Activated naive CD8-positive, alpha-beta T cell treated with anti-CD3 and anti-CD28 coated beads for 36 hours (primary cell): ENCODE results near the gene HOXB5. TPM values are rescaled to one million over a fixed set of nuclear protein-coding genes. Genes with fewer than 3 reads are reported as not detected.

Experiments used
- DNase-seq: peaks from one replicate; pipeline ENCODE4 v3.0.0; 2021
- H3K27ac Mint-ChIP-seq: one replicate; pipeline ENCODE4 v1.8.0; 2022; ENCODE audit warnings: mild to moderate bottlenecking, moderate library complexity, mixed read lengths
- H3K27me3 Mint-ChIP-seq: one replicate; pipeline ENCODE4 v1.8.0; 2022; ENCODE audit warnings: mild to moderate bottlenecking, mixed read lengths
- H3K36me3 Mint-ChIP-seq: one replicate; pipeline ENCODE4 v1.8.0; 2021; ENCODE audit warnings: mild to moderate bottlenecking, mixed read lengths
- H3K4me1 Mint-ChIP-seq: one replicate; pipeline ENCODE4 v1.8.0; 2021; ENCODE audit warnings: mixed read lengths
- H3K4me3 Mint-ChIP-seq: one replicate; pipeline ENCODE4 v1.8.0; 2022; ENCODE audit warnings: mild to moderate bottlenecking, moderate library complexity, mixed read lengths
- H3K9me3 Mint-ChIP-seq: one replicate; pipeline ENCODE4 v1.8.0; 2022; ENCODE audit warnings: mixed read lengths
- total RNA-seq, 2 experiments: library from RNA; stranded (reverse); gene quantifications; one replicate each; pipeline ENCODE4 v1.2.3, GENCODE V29; 2021

The HOXB5 gene
- total RNA-seq, 2 experiments from 2014 or later, result not detected

- H3K27me3 Mint-ChIP-seq, result peaks cover 98% of the 10 kb centered on the region
Observed at GRCh38 chr17:48631693-48632578, 38.4 kb upstream of the HOXB5 start.

GRCh38 chr17:48630925-48631692, 37.5 kb upstream of the HOXB5 start:
- H3K4me1 Mint-ChIP-seq, result peaks cover 14% of the 10 kb centered on the region
- H3K27ac Mint-ChIP-seq, result no peak overlapping the region
- no peak for DNase-seq
- H3K9me3 Mint-ChIP-seq, result no peaks in the 10 kb centered on the region
- H3K4me3 Mint-ChIP-seq, result no peak overlapping the region
- no peaks in the 10 kb centered on the region for H3K36me3 Mint-ChIP-seq
- H3K27me3 Mint-ChIP-seq, result peaks cover 98% of the 10 kb centered on the region

More at GRCh38 chr17:48631693-48632578, 38.4 kb upstream of the HOXB5 start:
- no peak for DNase-seq
- Mint-ChIP-seq H3K4me1 (peaks cover 17% of the 10 kb centered on the region), H3K36me3 (no peaks in the 10 kb centered on the region), H3K4me3 (no peak overlapping the region), H3K27ac (no peak overlapping the region), H3K9me3 (no peaks in the 10 kb centered on the region)

GRCh38 chr17:48630009-48630924, 36.7 kb upstream of the HOXB5 start:
- Mint-ChIP-seq H3K4me3 (no peak overlapping the region), H3K4me1 (peaks cover 15% of the 10 kb centered on the region), H3K9me3 (no peaks in the 10 kb centered on the region), H3K27me3 (peaks cover 96% of the 10 kb centered on the region), H3K36me3 (no peaks in the 10 kb centered on the region), H3K27ac (no peak overlapping the region)
- no peak for DNase-seq

- Mint-ChIP-seq H3K4me1 (peaks cover 13% of the 10 kb centered on the region), H3K27me3 (peaks cover 91% of the 10 kb centered on the region), H3K36me3 (no peaks in the 10 kb centered on the region), H3K27ac (no peak overlapping the region), H3K4me3 (no peak overlapping the region), H3K9me3 (no peaks in the 10 kb centered on the region)
- DNase-seq, result no peak
Observed at GRCh38 chr17:48629411-48629759, 35.8 kb upstream of the HOXB5 start.

- Mint-ChIP-seq H3K4me1 (peaks cover 12% of the 10 kb centered on the region), H3K27ac (no peak overlapping the region), H3K36me3 (no peaks in the 10 kb centered on the region)
Observed at GRCh38 chr17:48628649-48629410, 35.3 kb upstream of the HOXB5 start.

GRCh38 chr17:48627623-48628521, 34.3 kb upstream of the HOXB5 start:
- no peak for DNase-seq

More at GRCh38 chr17:48628649-48629410, 35.3 kb upstream of the HOXB5 start:
- H3K9me3 Mint-ChIP-seq, result no peaks in the 10 kb centered on the region
- DNase-seq, result no peak
- H3K27me3 Mint-ChIP-seq, result peaks cover 91% of the 10 kb centered on the region
- no peak overlapping the region for H3K4me3 Mint-ChIP-seq

GRCh38 chr17:48627118-48627597, 33.6 kb upstream of the HOXB5 start:
- H3K4me1 Mint-ChIP-seq, result peaks cover 8% of the 10 kb centered on the region

More at GRCh38 chr17:48627623-48628521, 34.3 kb upstream of the HOXB5 start:
- Mint-ChIP-seq H3K27ac (no peak overlapping the region), H3K36me3 (no peaks in the 10 kb centered on the region), H3K9me3 (no peaks in the 10 kb centered on the region), H3K4me1 (peaks cover 12% of the 10 kb centered on the region), H3K4me3 (no peak overlapping the region), H3K27me3 (peaks cover 93% of the 10 kb centered on the region)

GRCh38 chr17:48626245-48627117, 32.9 kb upstream of the HOXB5 start, which contains the start of gene HOXB9:
Gene HOXB9, minus strand, starts transcription at chr17:48626358. Its CDS starts 89 bp downstream, at chr17:48626269.
- Mint-ChIP-seq H3K27ac (peak within 1 kb of the TSS; percentile 92), H3K9me3 (no peaks in the 10 kb centered on the region), H3K27me3 (peaks cover 92% of the 10 kb centered on the region), H3K4me1 (peaks cover 8% of the 10 kb centered on the region), H3K36me3 (no peaks in the 10 kb centered on the region), H3K4me3 (peak within 1 kb of the TSS; percentile 91)
- peak; percentile 74 for DNase-seq

More at GRCh38 chr17:48627118-48627597, 33.6 kb upstream of the HOXB5 start:
- no peak for DNase-seq
- Mint-ChIP-seq H3K27ac (peak overlapping the region; percentile 22), H3K36me3 (no peaks in the 10 kb centered on the region), H3K9me3 (no peaks in the 10 kb centered on the region), H3K27me3 (peaks cover 93% of the 10 kb centered on the region), H3K4me3 (peak overlapping the region; percentile 91)

GRCh38 chr17:48625495-48626244, 32.1 kb upstream of the HOXB5 start:
- peak overlapping the region; percentile 42 for H3K27ac Mint-ChIP-seq

GRCh38 chr17:48624544-48625494, 31.2 kb upstream of the HOXB5 start:
- H3K27me3 Mint-ChIP-seq, result peaks cover 92% of the 10 kb centered on the region
- H3K4me3 Mint-ChIP-seq, result peak overlapping the region; percentile 91
- H3K36me3 Mint-ChIP-seq, result no peaks in the 10 kb centered on the region
- H3K27ac Mint-ChIP-seq, result no peak overlapping the region
- no peak for DNase-seq
- no peaks in the 10 kb centered on the region for H3K9me3 Mint-ChIP-seq
- H3K4me1 Mint-ChIP-seq, result peaks cover 8% of the 10 kb centered on the region

More at GRCh38 chr17:48625495-48626244, 32.1 kb upstream of the HOXB5 start:
- peak overlapping the region; percentile 91 for H3K4me3 Mint-ChIP-seq
- no peaks in the 10 kb centered on the region for H3K9me3 Mint-ChIP-seq
- DNase-seq, result peak; percentile 61
- peaks cover 8% of the 10 kb centered on the region for H3K4me1 Mint-ChIP-seq
- no peaks in the 10 kb centered on the region for H3K36me3 Mint-ChIP-seq
- peaks cover 92% of the 10 kb centered on the region for H3K27me3 Mint-ChIP-seq

- Mint-ChIP-seq H3K4me3 (peak overlapping the region; percentile 37), H3K9me3 (no peaks in the 10 kb centered on the region), H3K36me3 (no peaks in the 10 kb centered on the region), H3K27ac (no peak overlapping the region), H3K4me1 (peaks cover 12% of the 10 kb centered on the region), H3K27me3 (peaks cover 92% of the 10 kb centered on the region)
- no peak for DNase-seq
Observed at GRCh38 chr17:48624118-48624517, 30.5 kb upstream of the HOXB5 start.
